Peyer's patch (tissue), 4 donors: ENCODE results near the gene CCDC73. TPM values are rescaled to one million over a fixed set of nuclear protein-coding genes. Genes with fewer than 3 reads are reported as not detected.
A peak's percentile ranks its signal among the peaks of the same experiment; 100 is the strongest.

Experiments used
- DNase-seq, 3 donors: peaks; one replicate each; pipeline ENCODE4 v3.0.0-alpha.2; 2017 to 2019
- H3K27ac ChIP-seq, 4 donors: fragments of 200-600 bp; sonication (generic); one replicate each; pipeline ENCODE4 v1.5.1; 2016 to 2019
- H3K27me3 ChIP-seq, 2 donors: fragments of 200-600 bp; sonication (generic); one replicate each; pipeline ENCODE4 v1.5.1; 2019
- H3K36me3 ChIP-seq, 3 donors: fragments of 200-600 bp; sonication (generic); one replicate each; pipeline ENCODE4 v1.5.1; 2016 to 2019
- H3K4me1 ChIP-seq, 4 donors: fragments of 200-600 bp; sonication (generic); one replicate each; pipeline ENCODE4 v1.5.1; 2016 to 2019
- H3K4me3 ChIP-seq, 4 donors: fragments of 200-600 bp; sonication (generic); 1 replicate in 3 of 4; 2 replicates in 1 of 4; pipeline ENCODE4 v1.5.1; 2016 to 2019; ENCODE audit warnings: mild to moderate bottlenecking in 1 of 4
- H3K9me3 ChIP-seq, 4 donors: fragments of 200-600 bp; sonication (generic); one replicate each; pipeline ENCODE4 v1.5.1; 2016 to 2019; ENCODE audit warnings: mild to moderate bottlenecking in 1 of 4
- POLR2A ChIP-seq, 2 donors: fragments of 450-650 bp; IDR thresholded peaks; one replicate each; pipeline ENCODE4 v1.5.1; 2017; ENCODE audit warnings: antibody characterized with exemption in 2 of 2, mild to moderate bottlenecking in 2 of 2, moderate library complexity in 2 of 2
- total RNA-seq, 4 donors: library from RNA; depleted of rRNA; stranded (reverse); fragments of >200 nt; gene quantifications; one replicate each; pipeline ENCODE4 v1.1.0, GENCODE V29; 2016
- TF ChIP-seq, protein P1 (sequence below), 6 experiments: fragments of 450-650 bp in 4 of 6; fragments of 200-600 bp in 2 of 6; sonication (generic) in 1 of 6; IDR thresholded peaks; one replicate each; pipeline ENCODE4 v1.5.1; 2017 to 2019; ENCODE audit warnings: antibody characterized with exemption in 6 of 6, mild to moderate bottlenecking in 3 of 6, moderate library complexity in 1 of 6

CCDC73 gene
- total RNA-seq, 4 donors from 2014 or later, result not detected

DNA sequence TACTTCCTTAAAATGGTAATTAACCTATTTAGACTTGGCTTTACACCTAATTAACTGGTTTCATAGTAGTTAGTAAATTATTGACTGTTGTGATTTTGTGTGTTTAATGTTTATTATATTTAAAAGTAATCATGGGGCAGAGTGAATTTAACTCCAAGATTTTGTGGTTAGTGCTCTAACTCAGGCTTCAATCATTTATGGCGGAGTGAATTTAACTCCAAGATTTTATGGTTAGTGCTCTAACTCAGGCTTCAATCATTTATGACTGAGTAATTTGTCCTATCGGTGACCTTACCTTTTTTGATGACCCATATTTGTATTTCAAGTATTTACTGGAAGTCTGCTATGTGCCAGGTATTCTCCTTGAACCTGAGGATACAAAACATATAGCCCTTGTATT lies 42.5 kb upstream of the CCDC73 start:
- no peak for DNase-seq
- no peak for TF ChIP-seq POLR2A (IDR thresholded peaks at IDR 0.05)
- TF ChIP-seq, protein P1, sequence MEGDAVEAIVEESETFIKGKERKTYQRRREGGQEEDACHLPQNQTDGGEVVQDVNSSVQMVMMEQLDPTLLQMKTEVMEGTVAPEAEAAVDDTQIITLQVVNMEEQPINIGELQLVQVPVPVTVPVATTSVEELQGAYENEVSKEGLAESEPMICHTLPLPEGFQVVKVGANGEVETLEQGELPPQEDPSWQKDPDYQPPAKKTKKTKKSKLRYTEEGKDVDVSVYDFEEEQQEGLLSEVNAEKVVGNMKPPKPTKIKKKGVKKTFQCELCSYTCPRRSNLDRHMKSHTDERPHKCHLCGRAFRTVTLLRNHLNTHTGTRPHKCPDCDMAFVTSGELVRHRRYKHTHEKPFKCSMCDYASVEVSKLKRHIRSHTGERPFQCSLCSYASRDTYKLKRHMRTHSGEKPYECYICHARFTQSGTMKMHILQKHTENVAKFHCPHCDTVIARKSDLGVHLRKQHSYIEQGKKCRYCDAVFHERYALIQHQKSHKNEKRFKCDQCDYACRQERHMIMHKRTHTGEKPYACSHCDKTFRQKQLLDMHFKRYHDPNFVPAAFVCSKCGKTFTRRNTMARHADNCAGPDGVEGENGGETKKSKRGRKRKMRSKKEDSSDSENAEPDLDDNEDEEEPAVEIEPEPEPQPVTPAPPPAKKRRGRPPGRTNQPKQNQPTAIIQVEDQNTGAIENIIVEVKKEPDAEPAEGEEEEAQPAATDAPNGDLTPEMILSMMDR (IDR thresholded peaks at IDR 0.05), result no peak
- H3K9me3 ChIP-seq, result no peaks in the 10 kb centered on the region
- H3K27me3 ChIP-seq, result no peaks in the 10 kb centered on the region
- H3K4me1 ChIP-seq, result no peaks in the 10 kb centered on the region
- H3K27ac ChIP-seq, result no peak overlapping the region
- no peaks in the 10 kb centered on the region for H3K36me3 ChIP-seq
- no peak overlapping the region for H3K4me3 ChIP-seq

DNA sequence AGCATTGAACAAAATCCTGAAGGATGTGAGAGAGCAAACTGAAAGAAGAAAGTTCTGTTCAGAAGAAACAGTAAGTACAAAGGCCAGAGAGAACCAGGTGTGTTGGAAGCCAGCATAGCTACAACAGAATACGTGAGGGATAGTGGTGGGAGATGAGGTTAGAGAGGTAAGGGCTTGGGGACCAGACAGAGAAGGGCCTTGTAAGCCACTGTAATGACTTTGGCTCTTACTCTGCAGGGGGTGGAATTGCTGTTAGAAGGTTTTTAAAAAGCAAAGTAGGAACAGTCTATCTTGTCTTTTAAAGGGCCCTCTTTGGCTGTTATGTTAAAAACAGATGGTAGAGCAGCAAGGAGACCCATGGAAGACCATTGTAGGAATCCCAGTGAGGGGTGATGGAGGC lies 39.5 kb upstream of the CCDC73 start:
- H3K36me3 ChIP-seq, result no peaks in the 10 kb centered on the region
- no peak overlapping the region for H3K4me3 ChIP-seq
- TF ChIP-seq, protein P1 (IDR thresholded peaks at IDR 0.05), result no peak
- no peak for TF ChIP-seq POLR2A (IDR thresholded peaks at IDR 0.05)
- DNase-seq, result no peak
- H3K4me1 ChIP-seq, result peaks cover 0 to 9% (median 0%) of the 10 kb centered on the region in 4 donors
- no peaks in the 10 kb centered on the region for H3K9me3 ChIP-seq
- no peaks in the 10 kb centered on the region for H3K27me3 ChIP-seq
- H3K27ac ChIP-seq, result no peak overlapping the region

DNA sequence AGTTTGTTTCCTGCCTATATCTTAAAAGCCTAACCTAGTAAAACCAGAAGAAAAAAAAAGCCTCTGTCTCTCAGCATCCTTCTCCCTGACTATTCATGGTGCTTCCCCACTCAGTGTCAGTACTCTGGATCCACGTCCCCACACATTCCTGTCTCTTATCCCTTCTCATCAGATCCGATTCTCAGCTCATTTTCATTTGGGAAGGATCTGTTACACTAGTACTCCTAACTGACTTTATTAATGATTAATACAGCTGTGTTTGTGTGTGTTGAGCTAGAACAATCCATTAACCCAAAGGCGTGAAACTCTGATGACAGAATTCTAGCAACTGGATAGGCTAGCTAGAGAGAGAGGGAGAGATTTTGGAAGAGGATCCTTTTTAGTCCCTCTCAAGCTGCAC lies 36.8 kb upstream of the CCDC73 start:
- Histone ChIP-seq H3K4me3 (peak overlapping the region in 1 of 4 donors; percentile 65), H3K4me1 (peaks cover 0 to 9% (median 0%) of the 10 kb centered on the region in 4 donors), H3K27me3 (no peaks in the 10 kb centered on the region), H3K27ac (no peak overlapping the region), H3K36me3 (no peaks in the 10 kb centered on the region), H3K9me3 (no peaks in the 10 kb centered on the region)
- TF ChIP-seq POLR2A (IDR thresholded peaks at IDR 0.05), result no peak
- TF ChIP-seq, protein P1 (IDR thresholded peaks at IDR 0.05), result no peak
- DNase-seq, result no peak

GRCh38 chr11:32830796-32831195 lies 36.3 kb upstream of the CCDC73 start:
- TF ChIP-seq, protein P1 (IDR thresholded peaks at IDR 0.05), result no peak
- no peak for TF ChIP-seq POLR2A (IDR thresholded peaks at IDR 0.05)
- Histone ChIP-seq H3K27me3 (no peaks in the 10 kb centered on the region), H3K4me1 (peaks cover 0 to 9% (median 0%) of the 10 kb centered on the region in 4 donors)

DNA sequence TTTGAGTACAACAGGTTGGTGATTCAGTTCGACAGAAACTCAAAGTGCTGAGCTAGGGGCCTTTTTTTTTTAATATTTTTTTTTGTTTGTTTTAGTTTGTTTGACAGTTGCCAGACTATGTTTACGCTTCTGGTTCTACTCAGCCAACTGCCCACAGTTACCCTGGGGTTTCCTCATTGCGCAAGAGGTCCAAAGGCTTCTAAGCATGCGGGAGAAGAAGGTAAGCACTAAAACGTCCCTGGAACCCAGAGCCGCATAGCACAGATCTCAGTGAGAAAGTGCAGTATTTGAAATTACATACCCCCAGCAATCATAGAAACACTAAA lies 35.9 kb upstream of the CCDC73 start:
- DNase-seq, result peak in 1 of 3 donors; percentile 80
- Histone ChIP-seq H3K36me3 (no peaks in the 10 kb centered on the region), H3K27me3 (no peaks in the 10 kb centered on the region), H3K9me3 (no peaks in the 10 kb centered on the region), H3K27ac (peak overlapping the region in 3 of 4 donors; percentile 57 to 83 (median 64)), H3K4me1 (peaks cover 0 to 9% (median 0%) of the 10 kb centered on the region in 4 donors), H3K4me3 (peak overlapping the region; percentile 39 to 82 (median 56))
- no peak for TF ChIP-seq POLR2A (IDR thresholded peaks at IDR 0.05)
- TF ChIP-seq, protein P1 (IDR thresholded peaks at IDR 0.05), result no peak

More at GRCh38 chr11:32830796-32831195, 36.3 kb upstream of the CCDC73 start:
- H3K27ac ChIP-seq, result no peak overlapping the region
- H3K9me3 ChIP-seq, result no peaks in the 10 kb centered on the region
- H3K36me3 ChIP-seq, result no peaks in the 10 kb centered on the region
- DNase-seq, result no peak
- H3K4me3 ChIP-seq, result peak overlapping the region in 2 of 4 donors; percentile 65 to 82
